GM12892 (cell line): Measurements from ENCODE around the gene GUCY2D.
A peak's percentile ranks its signal among the peaks of the same experiment; 100 is the strongest.
"Not testable (repeated sequence)": the region's sequence is repeated elsewhere in the genome, so short reads cannot be mapped to it uniquely, and the experiment has no call there.

Source experiments
- DNase-seq: peaks from one replicate; pipeline ENCODE4 v3.0.0; 2011; ENCODE audit not compliant: insufficient read length
- FAIRE-seq: peaks from 2 replicates; lab custom pipeline; 2011; peaks lifted over from hg19 to GRCh38; lab: Jason Lieb, UNC
- POLR2A ChIP-seq: IDR thresholded peaks from 2 replicates; pipeline ENCODE4 v1.6.1; 2011; ENCODE audit warnings: low read depth, low read length, control low read depth
- POLR2AphosphoS5 ChIP-seq: IDR thresholded peaks from 2 replicates; pipeline ENCODE4 v1.6.1; 2011; ENCODE audit warnings: low read depth, low read length, control low read depth
- TAF1 ChIP-seq: IDR thresholded peaks from 2 replicates; pipeline ENCODE4 v1.6.1; 2011; ENCODE audit warnings: low read depth, mild to moderate bottlenecking, control low read depth, low read length, borderline replicate concordance

GUCY2D gene

GRCh38 chr17:8055851-8056231 lies 53.4 kb downstream of the GUCY2D start:
- FAIRE-seq, result no peak

GRCh38 chr17:8056232-8056975 lies 54.0 kb downstream of the GUCY2D start:
- FAIRE-seq (peak; percentile 69), DNase-seq (no peak)

More at GRCh38 chr17:8055851-8056231, 53.4 kb downstream of the GUCY2D start:
- TF ChIP-seq POLR2A, result no peak
- no peak for TF ChIP-seq TAF1
- no peak for TF ChIP-seq POLR2AphosphoS5
- DNase-seq, result no peak

GRCh38 chr17:8056976-8057625 lies 54.7 kb downstream of the GUCY2D start:
- no peak for FAIRE-seq
- DNase-seq, result no peak
- TF ChIP-seq TAF1, result no peak
- no peak for TF ChIP-seq POLR2AphosphoS5
- TF ChIP-seq POLR2A, result no peak

More at GRCh38 chr17:8056232-8056975, 54.0 kb downstream of the GUCY2D start:
- TF ChIP-seq TAF1, result no peak
- no peak for TF ChIP-seq POLR2A
- no peak for TF ChIP-seq POLR2AphosphoS5

GRCh38 chr17:8057691-8058114 lies 55.3 kb downstream of the GUCY2D start:
- peak; percentile 100 for FAIRE-seq
- DNase-seq, result peak; percentile 53
- TF ChIP-seq POLR2A (no peak), TAF1 (no peak), POLR2AphosphoS5 (no peak)

GRCh38 chr17:8059131-8059530 lies 56.7 kb downstream of the GUCY2D start:
- DNase-seq, result no peak
- FAIRE-seq, result no peak
- no peak for TF ChIP-seq POLR2A
- TF ChIP-seq TAF1, result no peak
- TF ChIP-seq POLR2AphosphoS5, result no peak

GRCh38 chr17:8060274-8060673 lies 57.9 kb downstream of the GUCY2D start:
- no peak for TF ChIP-seq TAF1
- DNase-seq (no peak), FAIRE-seq (peak; percentile 74)

- DNase-seq, FAIRE-seq: not testable (repeated sequence)
Observed at GRCh38 chr17:8061851-8062250, 59.4 kb downstream of the GUCY2D start.

- no peak for DNase-seq
- FAIRE-seq, result no peak
- no peak for TF ChIP-seq TAF1
- no peak for TF ChIP-seq POLR2A
- no peak for TF ChIP-seq POLR2AphosphoS5
Observed at GRCh38 chr17:8062435-8062806, 60.0 kb downstream of the GUCY2D start.

GRCh38 chr17:8062807-8063483 lies 60.5 kb downstream of the GUCY2D start:
- FAIRE-seq (no peak), DNase-seq (no peak)
- TF ChIP-seq TAF1 (no peak), POLR2A (no peak), POLR2AphosphoS5 (no peak)

- no peak for FAIRE-seq
- TF ChIP-seq POLR2A, result no peak
- TF ChIP-seq TAF1, result no peak
- no peak for TF ChIP-seq POLR2AphosphoS5
- DNase-seq, result no peak
Observed at GRCh38 chr17:8063761-8064534, 61.5 kb downstream of the GUCY2D start.

- FAIRE-seq, result no peak
Observed at GRCh38 chr17:8064561-8065019, 62.2 kb downstream of the GUCY2D start.

More at GRCh38 chr17:8064561-8065019, 62.2 kb downstream of the GUCY2D start:
- no peak for DNase-seq
- TF ChIP-seq POLR2AphosphoS5, result no peak
- TF ChIP-seq TAF1, result no peak
- no peak for TF ChIP-seq POLR2A
